DND-41 (cell line): ENCODE results near the gene ASIC5.

Experiments used
- EZH2 ChIP-seq: IDR thresholded peaks from 3 replicates; pipeline ENCODE4 v1.6.1; 2012; ENCODE audit warnings: borderline replicate concordance, low read depth, mild to moderate bottlenecking, moderate library complexity, low read length, inconsistent platforms; ENCODE audit not compliant: severe bottlenecking
- TF ChIP-seq, protein P1 (sequence below): IDR thresholded peaks from 2 replicates; pipeline ENCODE4 v1.5.1; 2012; ENCODE audit warnings: borderline replicate concordance, low read length, moderate library complexity, mild to moderate bottlenecking; ENCODE audit not compliant: poor library complexity, severe bottlenecking; ENCODE audit errors: extremely low read depth

DNA sequence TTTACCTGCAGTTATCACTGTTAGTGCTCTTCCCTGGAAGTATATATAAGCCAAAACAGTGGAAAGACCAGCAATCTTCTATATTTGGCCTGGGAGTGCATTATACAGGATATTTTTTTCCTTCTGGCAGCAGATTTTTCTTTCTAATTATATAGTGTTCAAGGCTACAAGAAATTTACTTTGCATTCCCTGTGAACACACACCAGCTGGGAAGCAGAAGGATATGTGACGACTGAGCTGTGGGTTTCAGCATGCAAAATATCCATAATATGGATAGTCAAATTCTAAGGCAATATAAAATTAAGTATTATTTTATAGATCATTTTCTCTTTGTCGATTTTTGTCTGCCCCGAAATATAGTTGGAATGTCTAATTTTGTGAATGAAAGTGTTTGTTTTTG, 76.1 kb downstream of the ASIC5 start:
- no peak for TF ChIP-seq EZH2
- TF ChIP-seq, protein P1, sequence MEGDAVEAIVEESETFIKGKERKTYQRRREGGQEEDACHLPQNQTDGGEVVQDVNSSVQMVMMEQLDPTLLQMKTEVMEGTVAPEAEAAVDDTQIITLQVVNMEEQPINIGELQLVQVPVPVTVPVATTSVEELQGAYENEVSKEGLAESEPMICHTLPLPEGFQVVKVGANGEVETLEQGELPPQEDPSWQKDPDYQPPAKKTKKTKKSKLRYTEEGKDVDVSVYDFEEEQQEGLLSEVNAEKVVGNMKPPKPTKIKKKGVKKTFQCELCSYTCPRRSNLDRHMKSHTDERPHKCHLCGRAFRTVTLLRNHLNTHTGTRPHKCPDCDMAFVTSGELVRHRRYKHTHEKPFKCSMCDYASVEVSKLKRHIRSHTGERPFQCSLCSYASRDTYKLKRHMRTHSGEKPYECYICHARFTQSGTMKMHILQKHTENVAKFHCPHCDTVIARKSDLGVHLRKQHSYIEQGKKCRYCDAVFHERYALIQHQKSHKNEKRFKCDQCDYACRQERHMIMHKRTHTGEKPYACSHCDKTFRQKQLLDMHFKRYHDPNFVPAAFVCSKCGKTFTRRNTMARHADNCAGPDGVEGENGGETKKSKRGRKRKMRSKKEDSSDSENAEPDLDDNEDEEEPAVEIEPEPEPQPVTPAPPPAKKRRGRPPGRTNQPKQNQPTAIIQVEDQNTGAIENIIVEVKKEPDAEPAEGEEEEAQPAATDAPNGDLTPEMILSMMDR, result no peak
